ENCODE data around the gene ADAM8. TPM values are rescaled to one million over a fixed set of nuclear protein-coding genes. Genes with fewer than 3 reads are reported as not detected.

ADAM8 gene
- total RNA-seq, 1 experiment from 2014 or later: 3.7 TPM

GRCh38 chr10:133325440-133326222, 49.0 kb upstream of the ADAM8 start:
- in situ Hi-C loops (cut with HindIII; ENCODE audit: low pct_unique_long_range_greater_than_20kb, low sequenced_read_pairs): no loop called here
- ChIA-PET CTCF (no interaction called here), POLR2A (no interaction called here)
- ATAC-seq: peak; percentile 57
- peak overlapping the region; percentile 23; the same call in 1 of the 2 replicates for H3K27ac ChIP-seq (ENCODE audit: low read length)
- no peaks in the 10 kb centered on the region for H3K36me3 ChIP-seq (ENCODE audit: control insufficient read depth, insufficient read depth, low read length)
- intact Hi-C loops (cut with micrococcal nuclease; ENCODE audit: unreplicated experiment): no loop called here
- H3K27me3 ChIP-seq (ENCODE audit: control insufficient read depth, insufficient read depth, low read length): no peaks in the 10 kb centered on the region
- peak overlapping the region; percentile 54 to 58 for H3K4me3 ChIP-seq (ENCODE audit: low read depth in 2 of 2, low read length in 2 of 2)
- H3K4me1 ChIP-seq (ENCODE audit: control insufficient read depth, insufficient read depth, low read length): peaks cover 17% of the 10 kb centered on the region
- TF ChIP-seq CTCF (IDR thresholded peaks at IDR 0.05) (no peak), REST (IDR thresholded peaks at IDR 0.05; ENCODE audit: insufficient read depth in 1 of 2, low read depth in 2 of 2, low read length in 1 of 2) (no peak), POLR2AphosphoS5 (IDR thresholded peaks at IDR 0.05; ENCODE audit: low read depth, low read length) (no peak), SIN3A (IDR thresholded peaks at IDR 0.05; ENCODE audit: borderline replicate concordance, insufficient read depth, low read depth, low read length) (no peak), TCF7L2 (IDR thresholded peaks at IDR 0.05; ENCODE audit: low read depth, low read length) (no peak)
- no TSS peak for BruUV-seq (replicated peaks)
- no peaks in the 10 kb centered on the region for H3K9me3 ChIP-seq (ENCODE audit: control insufficient read depth, insufficient read depth, low read depth, low read length)
- no peak for DNase-seq (ENCODE audit: low read depth, low spot score)

GRCh38 chr10:133324857-133325260, 48.2 kb upstream of the ADAM8 start:
- POLR2A ChIA-PET: no interaction called here
- H3K9me3 ChIP-seq (ENCODE audit: control insufficient read depth, insufficient read depth, low read depth, low read length): no peaks in the 10 kb centered on the region
- H3K36me3 ChIP-seq (ENCODE audit: control insufficient read depth, insufficient read depth, low read length): no peaks in the 10 kb centered on the region
- no peak for DNase-seq (ENCODE audit: low read depth, low spot score)
- H3K27ac ChIP-seq (ENCODE audit: low read length): peak overlapping the region; percentile 23; the same call in 1 of the 2 replicates
- BruUV-seq (replicated peaks): no TSS peak
- CTCF ChIA-PET: interaction anchor here (0.6 kb wide), 1 partner anchor 12 kb away, joined by 3 read pairs; the partner anchor contains the start of gene CALY
- H3K27me3 ChIP-seq (ENCODE audit: control insufficient read depth, insufficient read depth, low read length): no peaks in the 10 kb centered on the region
- intact Hi-C loops (cut with micrococcal nuclease; ENCODE audit: unreplicated experiment): no loop called here
- in situ Hi-C loops (cut with HindIII; ENCODE audit: low pct_unique_long_range_greater_than_20kb, low sequenced_read_pairs): no loop called here
- ATAC-seq: 0 out of 2 replicates have a peak, but pooled peaks have one; percentile 6
- peaks cover 17% of the 10 kb centered on the region for H3K4me1 ChIP-seq (ENCODE audit: control insufficient read depth, insufficient read depth, low read length)
- peak overlapping the region; percentile 54 to 58 for H3K4me3 ChIP-seq (ENCODE audit: low read depth in 2 of 2, low read length in 2 of 2)
- TF ChIP-seq TCF7L2 (IDR thresholded peaks at IDR 0.05; ENCODE audit: low read depth, low read length) (no peak), REST (IDR thresholded peaks at IDR 0.05; ENCODE audit: insufficient read depth in 1 of 2, low read depth in 2 of 2, low read length in 1 of 2) (no peak), CTCF (IDR thresholded peaks at IDR 0.05) (no peak), SIN3A (IDR thresholded peaks at IDR 0.05; ENCODE audit: borderline replicate concordance, insufficient read depth, low read depth, low read length) (no peak), POLR2AphosphoS5 (IDR thresholded peaks at IDR 0.05; ENCODE audit: low read depth, low read length) (no peak)
